ENCODE measurements around the gene CCDC122. TPM values are rescaled to one million over a fixed set of nuclear protein-coding genes. Genes with fewer than 3 reads are reported as not detected.

Gene CCDC122
- total and polyA plus RNA-seq, 2 donors (not counting 3 experiments of a cell fraction or from before 2014, with no cell fraction given) = 0.57 to 7.5 TPM

- ChIA-PET CTCF (no interaction called here), POLR2A (no interaction called here)
- Histone ChIP-seq H3K4me1 (ENCODE audit: control insufficient read depth, extremely low read depth, insufficient read depth, low read length) (peaks cover 14% of the 10 kb centered on the region), H3K9me3 (replicated peaks; ENCODE audit: control insufficient read depth, insufficient read depth, low read length) (no peaks in the 10 kb centered on the region), H2AFZ (ENCODE audit: low read depth, low read length) (no peak overlapping the region), H3K4me3 (replicated peaks in 1 of 3; ENCODE audit: insufficient read depth in 1 of 3, low read depth in 1 of 3, low read length in 3 of 3) (no peak overlapping the region), H3K79me2 (ENCODE audit: control insufficient read depth, insufficient read depth, low read length) (no peaks in the 10 kb centered on the region), H3K9ac (replicated peaks; ENCODE audit: extremely low read depth, insufficient read depth, low read length) (no peak overlapping the region), H3K4me2 (ENCODE audit: insufficient read depth, low read length) (no peak overlapping the region), H3K9me1 (replicated peaks; ENCODE audit: control insufficient read depth, extremely low read depth, insufficient read depth, low read length) (no peaks in the 10 kb centered on the region), H3K36me3 (ENCODE audit: control insufficient read depth in 2 of 2, extremely low read depth in 1 of 2, insufficient read depth in 2 of 2, low read length in 2 of 2) (no peaks in the 10 kb centered on the region), H3K27ac (ENCODE audit: insufficient read depth, low read depth, low read length) (no peak overlapping the region), H4K20me1 (replicated peaks; ENCODE audit: control insufficient read depth, extremely low read depth, insufficient read depth, low read length) (no peaks in the 10 kb centered on the region), H3K27me3 (ENCODE audit: control insufficient read depth in 2 of 2, insufficient read depth in 2 of 2, low read length in 2 of 2) (no peaks in the 10 kb centered on the region)
- TF ChIP-seq MYC (IDR thresholded peaks at IDR 0.05; ENCODE audit: low read depth, low read length) (no peak), JUN (IDR thresholded peaks at IDR 0.05; ENCODE audit: borderline replicate concordance, insufficient read depth, insufficient read length, low read depth) (no peak), FOS (IDR thresholded peaks at IDR 0.05; ENCODE audit: borderline replicate concordance, insufficient read depth, low read length) (no peak), POLR2AphosphoS5 (IDR thresholded peaks at IDR 0.05; ENCODE audit: insufficient read depth, low read depth, low read length) (no peak), MAX (IDR thresholded peaks at IDR 0.05; ENCODE audit: insufficient read depth, insufficient read length) (no peak), CTCF (IDR thresholded peaks at IDR 0.05; ENCODE audit: extremely low read depth in 1 of 2, insufficient read depth in 1 of 2, low read depth in 1 of 2, low read length in 2 of 2) (no peak)
- FAIRE-seq = no peak
- no TSS peak for BruUV-seq (replicated peaks)
- intact Hi-C loops (cut with micrococcal nuclease) (no loop called here), dilution Hi-C loops (cut with MboI; ENCODE audit: extremely low pct_ligation_motif_present, low sequenced_read_pairs) (no loop called here)
- DNase-seq (ENCODE audit: low read depth, low spot score) = no peak
Measured at GRCh38 chr13:43864921-43865320, 14.6 kb downstream of the CCDC122 start.

All from endothelial cell of umbilical vein (primary cell).